NOMO-1 treated with DMSO at 0.1 percent for 48 hours (cell line): ENCODE results near the gene FZD10.

Source experiments
- DNase-seq: peaks from one replicate; lab custom pipeline; 2025; ENCODE audit not compliant: unreplicated experiment; lab: John Stamatoyannopoulos, UW

Gene FZD10, protein sequence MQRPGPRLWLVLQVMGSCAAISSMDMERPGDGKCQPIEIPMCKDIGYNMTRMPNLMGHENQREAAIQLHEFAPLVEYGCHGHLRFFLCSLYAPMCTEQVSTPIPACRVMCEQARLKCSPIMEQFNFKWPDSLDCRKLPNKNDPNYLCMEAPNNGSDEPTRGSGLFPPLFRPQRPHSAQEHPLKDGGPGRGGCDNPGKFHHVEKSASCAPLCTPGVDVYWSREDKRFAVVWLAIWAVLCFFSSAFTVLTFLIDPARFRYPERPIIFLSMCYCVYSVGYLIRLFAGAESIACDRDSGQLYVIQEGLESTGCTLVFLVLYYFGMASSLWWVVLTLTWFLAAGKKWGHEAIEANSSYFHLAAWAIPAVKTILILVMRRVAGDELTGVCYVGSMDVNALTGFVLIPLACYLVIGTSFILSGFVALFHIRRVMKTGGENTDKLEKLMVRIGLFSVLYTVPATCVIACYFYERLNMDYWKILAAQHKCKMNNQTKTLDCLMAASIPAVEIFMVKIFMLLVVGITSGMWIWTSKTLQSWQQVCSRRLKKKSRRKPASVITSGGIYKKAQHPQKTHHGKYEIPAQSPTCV

DNA sequence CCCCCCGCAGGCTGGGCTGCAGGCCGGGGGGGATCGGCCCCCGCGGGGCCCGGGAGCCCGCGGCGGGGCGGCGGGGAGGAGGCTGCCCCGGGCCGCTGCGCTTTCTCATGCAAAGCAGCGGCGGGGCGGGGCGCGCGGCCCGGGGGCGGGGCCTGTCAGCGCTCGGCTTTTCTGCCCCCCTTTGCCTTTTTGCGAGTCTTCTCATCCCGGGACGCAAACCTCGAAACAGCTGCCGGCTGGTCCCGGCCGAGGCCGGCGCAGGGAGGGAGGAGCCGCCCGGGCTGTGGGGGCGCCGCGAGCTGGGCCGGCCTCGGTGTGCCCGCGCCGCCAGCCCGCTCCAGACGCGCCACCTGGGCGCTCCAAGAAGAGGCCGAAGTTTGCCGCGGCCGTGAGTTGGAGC is at the start of gene FZD10:
TSS of gene FZD10 (plus strand) at position 198 of the 400 bp plus-strand sequence. CDS start 479 bp downstream, outside the sequence.
- no peak for DNase-seq

DNA sequence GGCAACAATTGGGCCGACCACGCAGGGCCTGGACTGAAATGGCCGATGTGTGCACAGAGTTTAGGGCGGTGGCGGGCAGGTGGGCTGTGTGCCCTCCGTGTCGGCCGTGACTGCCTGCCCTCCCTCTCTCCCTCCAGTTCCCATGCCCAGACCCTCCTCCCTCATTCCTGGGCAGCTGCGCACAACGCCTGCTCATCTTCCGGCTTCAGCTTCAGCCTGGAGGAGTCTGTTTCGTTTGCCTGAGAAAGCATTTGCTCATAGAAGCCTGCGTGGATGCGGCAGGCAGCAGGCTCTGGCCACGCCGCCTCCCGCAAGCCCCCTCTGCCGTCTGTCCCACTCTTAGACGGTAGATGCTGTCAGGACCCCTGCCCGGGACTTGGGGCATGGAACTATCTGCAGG is 47.3 kb upstream of the FZD10 start:
- DNase-seq = no peak

DNA sequence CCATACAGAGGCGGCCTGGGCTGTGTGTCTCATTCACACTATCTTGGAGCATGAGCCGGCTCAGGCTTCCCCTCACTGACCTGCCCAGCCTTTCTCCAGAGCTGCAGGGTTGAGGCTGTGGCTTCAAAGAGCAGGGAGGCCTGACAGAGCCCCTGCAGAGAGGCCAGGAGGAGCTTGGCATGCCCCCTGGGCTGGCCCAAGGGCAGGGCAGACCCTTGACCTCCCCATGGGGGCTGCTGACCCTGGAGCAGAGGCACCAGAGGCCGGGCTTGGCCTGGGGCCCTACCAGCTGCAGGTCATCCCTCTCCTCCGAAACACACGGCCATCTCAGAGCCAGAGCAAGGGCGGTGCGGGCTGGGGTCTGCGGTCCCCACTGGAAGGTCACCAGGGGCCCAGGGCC is 46.6 kb upstream of the FZD10 start:
- no peak for DNase-seq

DNA sequence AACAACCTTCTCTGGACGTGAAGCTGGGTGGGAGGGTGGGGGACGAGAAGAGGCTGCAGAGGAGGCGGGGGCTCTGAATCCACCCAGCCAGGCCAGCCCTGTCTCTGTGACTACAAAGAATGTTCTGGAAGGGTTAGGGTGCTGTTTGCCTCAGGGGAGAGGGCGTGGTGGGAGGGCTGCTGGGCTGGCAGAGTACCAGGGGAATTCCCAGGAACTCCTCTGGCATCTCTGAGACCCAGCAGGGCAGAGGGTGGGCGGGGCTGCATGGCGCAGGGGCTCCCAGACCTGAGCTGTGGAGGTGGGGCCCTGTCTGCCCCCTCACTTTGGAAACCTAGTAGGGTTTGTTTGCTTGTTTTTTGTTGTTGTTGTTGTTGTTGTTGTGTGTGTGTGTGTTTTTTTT is 45.5 kb upstream of the FZD10 start:
- DNase-seq = no peak

DNA sequence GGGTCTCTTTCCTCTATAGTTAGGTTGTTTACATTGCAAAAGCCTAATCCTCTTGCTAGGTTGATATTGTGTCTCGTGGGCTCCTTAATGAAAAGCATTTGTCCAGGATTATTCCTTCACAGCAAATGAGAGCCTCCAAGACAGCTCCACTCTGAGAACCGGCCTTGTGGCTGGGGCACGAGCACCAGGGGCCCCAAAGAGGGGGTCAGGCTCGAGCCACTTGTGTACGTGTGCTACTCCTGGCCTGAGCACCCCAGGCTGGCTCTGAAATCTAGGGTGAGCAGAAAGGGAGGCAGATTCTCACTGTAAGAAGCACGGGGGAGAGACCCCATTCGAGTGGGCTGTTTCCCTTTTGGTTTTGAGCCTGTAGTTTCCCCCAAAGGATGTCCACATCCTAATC is 45.0 kb upstream of the FZD10 start:
- DNase-seq = no peak

DNA sequence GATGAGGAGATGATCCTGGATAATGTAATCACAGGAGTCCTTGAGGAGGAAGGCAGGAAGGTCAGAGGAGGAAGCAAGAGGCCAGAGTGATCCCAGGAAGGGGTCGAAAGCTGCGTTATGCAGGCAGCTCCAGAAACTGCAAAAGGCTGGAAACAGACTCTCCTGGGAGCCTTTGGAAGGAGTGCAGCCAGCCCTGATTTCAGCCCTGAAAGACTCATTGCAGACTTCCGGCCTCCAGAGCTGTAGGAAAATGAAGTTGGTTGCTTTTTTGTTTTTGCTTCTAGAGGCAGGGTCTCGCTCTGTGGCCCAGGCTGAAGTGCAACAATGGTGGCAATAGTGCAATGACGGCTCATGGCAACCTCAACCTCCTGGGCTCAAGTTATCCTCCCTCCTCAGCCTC is 44.6 kb upstream of the FZD10 start:
- DNase-seq = no peak

DNA sequence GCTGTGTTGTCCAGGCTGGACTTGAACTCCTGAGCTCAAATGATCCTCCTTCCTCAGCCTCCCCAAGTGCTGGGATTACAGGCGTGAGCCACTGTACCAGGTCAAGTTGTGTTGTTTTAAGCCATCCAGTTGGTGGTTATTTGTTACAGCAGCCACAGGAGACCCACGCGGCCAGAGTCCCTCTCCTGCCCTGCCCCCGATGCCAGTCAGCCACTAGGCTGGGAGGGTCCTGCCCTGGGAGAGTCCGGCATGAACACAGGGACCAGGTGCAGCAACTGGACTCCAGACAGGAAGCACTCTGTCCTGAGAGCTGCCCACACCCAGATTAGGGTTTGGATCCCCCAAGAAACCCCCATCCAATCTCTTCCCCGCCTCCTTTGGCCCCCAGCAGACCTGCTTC is 44.1 kb upstream of the FZD10 start:
- DNase-seq = no peak

DNA sequence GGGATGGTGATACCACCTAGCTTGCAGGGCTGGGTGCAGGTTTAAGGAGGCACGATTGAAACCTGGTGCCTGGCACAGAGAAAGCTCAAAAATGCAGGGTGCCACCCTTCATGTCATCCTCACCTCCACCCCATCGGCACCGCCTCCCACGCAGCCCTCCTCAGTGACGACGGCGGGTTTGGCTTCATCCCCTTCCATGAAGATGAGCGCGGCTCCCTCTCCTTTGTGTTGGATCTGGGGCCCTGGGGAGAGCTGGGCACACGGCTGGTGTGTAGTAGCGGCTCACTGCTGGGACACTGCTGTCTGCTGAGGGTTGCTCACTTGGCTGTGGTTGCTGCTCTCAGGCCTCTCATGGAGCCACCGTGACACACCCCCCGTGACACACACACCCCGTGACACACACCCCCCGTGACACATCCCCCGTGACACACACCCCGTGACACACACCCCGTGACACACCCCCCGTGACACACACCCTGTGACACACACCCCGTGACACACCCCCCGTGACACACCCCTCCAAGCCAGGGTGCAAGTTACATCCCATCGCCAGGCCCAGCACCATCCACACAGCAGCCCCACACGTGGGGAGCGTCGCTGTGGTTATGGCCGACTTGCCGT is 42.9 kb upstream of the FZD10 start:
- no peak for DNase-seq

DNA sequence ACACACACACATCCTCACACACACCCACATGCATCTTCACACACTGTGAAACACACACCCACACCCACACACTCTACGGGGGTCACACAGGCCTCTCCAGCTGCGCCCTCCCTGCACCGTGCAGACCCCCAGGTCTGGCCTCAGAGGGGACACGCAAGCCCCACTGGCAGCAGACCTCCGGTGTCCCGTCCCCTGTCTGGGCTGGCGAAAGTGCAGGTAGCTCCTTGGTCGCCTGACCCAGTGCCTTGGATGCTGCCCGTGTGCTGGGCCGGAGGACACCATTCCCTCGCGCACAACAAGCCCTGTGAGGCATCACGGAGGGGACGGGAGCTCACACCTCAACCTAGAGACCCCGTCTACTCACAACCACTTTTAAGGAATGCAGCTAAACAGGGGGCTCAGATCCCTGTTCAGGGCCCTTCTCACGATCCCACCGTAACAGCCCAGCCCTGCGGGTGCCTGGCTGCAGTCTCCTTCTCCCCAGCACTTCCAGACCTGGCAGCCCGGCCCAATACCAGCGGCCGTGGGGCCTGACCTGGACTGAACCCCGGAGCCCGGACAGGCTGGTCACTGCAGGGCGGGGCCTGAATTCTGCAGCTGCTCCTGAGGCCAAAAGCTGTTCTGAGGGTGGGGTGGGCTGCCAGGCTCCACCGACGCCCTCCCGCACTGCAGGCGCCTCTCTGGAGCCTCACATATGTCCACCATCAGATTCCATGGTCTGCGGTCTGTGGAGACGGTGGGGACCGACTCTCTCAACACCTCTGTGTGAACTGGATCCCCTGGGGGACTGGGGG is 42.1 kb upstream of the FZD10 start:
- no peak for DNase-seq

DNA sequence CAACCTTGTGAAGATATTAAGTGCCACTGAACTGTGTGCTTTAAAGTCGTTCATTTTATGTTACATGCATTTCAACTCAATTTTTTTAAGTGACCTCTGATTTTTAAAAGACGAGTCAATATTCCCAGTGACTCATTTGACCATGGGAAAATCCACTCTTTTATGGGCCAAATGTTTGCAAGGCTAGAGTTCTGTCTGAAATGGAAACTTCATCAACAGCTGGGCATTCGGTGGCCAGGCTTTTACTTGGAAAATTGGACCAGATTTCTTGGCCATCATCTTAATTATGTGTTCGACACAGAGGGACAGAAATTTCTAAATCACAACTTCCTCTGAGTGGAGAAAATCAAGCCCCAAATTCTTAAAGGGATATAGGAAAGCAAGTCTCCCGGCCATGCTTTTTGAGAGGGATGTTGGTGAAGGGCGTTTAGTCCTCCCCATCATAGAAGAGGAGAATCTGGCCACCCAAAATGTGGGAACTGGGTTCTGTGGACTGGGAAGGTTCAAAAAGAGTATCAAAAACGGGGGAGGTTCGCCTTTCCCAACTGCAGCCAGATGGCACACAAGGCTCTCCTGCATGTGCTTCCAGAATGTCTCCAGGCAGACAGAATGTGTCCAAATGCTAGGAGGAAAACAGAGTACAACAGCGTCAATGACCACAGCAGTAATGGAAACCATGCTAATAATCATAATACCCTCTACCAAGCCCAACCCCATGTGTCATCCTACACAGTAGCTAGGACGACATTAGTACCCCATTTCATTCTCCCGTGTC is 40.9 kb upstream of the FZD10 start:
- no peak for DNase-seq

DNA sequence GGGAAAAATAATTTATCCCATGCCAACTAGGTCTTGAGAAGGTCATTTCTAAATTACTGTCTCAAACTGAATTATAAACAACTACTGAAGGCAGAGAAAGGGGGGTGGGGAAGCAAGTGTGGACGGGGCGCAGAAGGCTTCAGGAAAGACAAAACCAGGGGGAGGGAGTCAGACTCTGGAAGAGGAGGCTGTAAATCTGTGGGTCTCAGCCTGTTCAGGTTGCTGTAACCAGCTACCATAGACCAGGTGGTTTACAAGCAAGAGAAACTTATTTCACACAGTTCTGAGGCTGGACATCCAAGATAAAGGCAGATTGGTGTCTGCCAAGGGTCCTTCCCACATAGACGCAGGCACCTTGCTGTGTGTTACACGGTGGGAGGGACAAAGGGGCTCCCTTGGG is 39.9 kb upstream of the FZD10 start:
- DNase-seq = no peak

DNA sequence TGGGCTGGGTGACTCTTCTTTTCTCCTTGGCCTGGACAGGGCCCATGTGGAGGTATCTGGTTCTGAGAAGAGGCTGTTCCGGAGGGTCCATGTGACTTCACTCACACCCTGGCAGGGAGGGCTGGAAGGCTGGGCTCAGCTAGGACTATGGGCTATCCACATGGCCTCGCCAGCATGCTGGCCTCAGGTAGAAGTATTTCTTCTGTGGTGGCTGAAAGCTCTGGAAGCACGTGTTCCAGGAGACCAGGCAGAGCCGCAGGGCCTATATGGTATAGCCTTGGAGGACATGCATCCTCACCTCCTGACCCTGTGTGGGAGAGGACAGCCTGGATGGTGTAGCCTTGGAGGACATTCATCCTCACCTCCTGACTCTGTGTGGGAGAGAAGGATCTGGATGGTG is 38.2 kb upstream of the FZD10 start:
- no peak for DNase-seq

DNA sequence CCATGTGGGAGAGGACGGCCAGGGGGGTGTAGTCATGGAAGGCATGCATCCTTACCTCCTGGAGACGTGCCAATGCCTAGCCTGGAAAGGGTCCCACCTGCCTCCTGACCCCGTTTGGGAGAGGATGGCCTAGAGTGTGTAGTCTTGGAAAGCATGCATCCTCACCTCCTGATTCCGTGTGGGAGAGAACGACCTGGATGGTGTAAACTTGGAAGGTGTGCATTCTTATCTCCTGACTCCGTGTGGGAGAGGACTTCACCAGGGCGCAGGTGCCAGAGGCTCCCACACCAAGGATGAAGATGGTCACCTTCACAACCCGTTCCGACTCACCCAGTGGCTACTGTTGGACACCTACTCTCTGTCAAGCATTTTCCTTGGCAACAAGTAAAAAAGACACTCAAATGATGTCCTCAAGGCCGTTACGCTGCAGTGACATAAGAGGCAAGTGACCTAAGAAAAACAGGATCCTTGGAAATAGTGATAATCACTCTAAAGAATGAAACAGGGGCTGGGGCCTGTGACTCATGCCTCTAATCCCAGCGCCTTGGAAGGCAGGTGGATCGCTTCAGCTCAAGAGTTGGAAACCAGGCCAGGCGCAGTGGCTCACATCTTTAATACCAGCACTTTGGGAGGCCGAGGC is 37.5 kb upstream of the FZD10 start:
- DNase-seq = no peak

DNA sequence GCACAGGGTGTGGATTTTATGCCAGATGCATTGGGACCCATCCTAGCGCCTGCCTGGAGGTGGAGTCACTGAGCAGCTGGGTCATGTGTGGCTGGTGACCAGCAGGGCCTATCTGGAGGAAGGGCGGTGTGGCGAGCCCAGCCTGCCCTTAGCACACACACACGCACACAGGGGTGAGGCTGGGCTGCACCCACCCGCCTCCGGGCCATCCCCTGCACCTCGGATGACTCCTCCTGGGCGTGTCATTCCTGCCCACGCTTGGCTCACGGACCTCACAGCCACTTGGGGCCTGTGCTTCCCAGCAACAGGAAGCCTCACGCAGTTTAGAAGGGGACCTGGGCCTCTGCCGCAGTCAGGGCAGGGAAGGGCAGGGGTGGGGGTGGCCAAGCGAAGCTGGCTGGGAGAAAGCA is 36.2 kb upstream of the FZD10 start:
- DNase-seq = no peak

DNA sequence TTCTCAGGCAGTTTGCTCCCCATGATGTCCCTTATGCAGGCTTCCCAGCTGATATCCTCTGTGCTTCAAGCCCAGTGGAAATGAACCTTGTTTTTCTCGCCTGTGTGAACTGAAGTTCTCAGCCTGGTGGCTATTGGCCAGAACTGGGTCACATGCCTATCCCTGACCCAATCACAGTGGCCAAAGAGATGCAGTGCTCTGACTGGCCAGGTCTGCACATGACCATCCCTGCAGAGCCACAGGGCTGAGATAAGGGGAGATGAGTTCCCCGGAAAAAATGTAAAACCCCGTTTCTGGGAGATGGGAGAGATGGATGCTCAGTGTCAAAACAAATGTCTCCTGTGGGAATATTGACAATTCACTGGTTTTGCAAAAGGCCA is 34.7 kb upstream of the FZD10 start:
- no peak for DNase-seq

DNA sequence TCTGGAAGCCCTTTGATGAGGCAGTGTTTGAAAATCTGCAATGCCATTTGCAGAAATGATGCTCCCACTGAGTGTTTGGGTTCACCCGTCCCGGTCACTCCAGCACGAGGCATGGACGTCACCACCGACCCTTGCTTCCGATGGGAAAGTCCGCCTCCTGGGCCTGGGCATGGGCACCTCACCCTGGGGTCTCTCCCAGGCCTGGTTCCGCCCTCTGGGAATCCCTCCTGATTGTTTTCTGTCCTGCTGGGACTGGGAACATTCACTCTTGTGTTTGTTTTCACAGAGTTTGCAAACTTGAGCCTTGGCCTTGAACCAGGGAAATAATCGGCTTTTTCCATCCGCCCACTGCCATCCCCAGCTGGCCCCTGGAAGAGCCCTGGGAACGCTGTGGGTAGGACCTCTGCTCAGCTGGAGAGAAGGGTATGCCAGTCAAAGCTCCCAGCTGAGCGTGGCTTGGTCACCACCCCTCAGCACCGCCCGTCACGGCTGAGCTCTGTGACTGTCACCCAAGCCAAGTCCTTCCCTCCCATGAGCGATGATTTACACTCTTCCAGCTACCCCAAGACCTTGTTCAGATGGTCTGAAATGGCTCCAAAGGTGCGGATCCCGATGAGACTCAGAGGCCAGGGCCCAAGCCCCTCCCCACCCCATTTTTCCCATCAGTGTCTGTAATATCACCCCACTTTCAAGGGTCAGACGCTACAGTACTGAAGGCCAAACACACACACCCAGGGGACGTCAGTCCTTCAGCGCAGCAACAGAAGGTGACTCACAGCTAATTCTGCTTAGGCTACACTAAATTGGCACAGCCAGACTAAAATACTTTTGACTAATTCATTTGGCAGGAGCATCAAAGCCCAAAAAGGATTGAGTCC is 34.1 kb upstream of the FZD10 start:
- no peak for DNase-seq

DNA sequence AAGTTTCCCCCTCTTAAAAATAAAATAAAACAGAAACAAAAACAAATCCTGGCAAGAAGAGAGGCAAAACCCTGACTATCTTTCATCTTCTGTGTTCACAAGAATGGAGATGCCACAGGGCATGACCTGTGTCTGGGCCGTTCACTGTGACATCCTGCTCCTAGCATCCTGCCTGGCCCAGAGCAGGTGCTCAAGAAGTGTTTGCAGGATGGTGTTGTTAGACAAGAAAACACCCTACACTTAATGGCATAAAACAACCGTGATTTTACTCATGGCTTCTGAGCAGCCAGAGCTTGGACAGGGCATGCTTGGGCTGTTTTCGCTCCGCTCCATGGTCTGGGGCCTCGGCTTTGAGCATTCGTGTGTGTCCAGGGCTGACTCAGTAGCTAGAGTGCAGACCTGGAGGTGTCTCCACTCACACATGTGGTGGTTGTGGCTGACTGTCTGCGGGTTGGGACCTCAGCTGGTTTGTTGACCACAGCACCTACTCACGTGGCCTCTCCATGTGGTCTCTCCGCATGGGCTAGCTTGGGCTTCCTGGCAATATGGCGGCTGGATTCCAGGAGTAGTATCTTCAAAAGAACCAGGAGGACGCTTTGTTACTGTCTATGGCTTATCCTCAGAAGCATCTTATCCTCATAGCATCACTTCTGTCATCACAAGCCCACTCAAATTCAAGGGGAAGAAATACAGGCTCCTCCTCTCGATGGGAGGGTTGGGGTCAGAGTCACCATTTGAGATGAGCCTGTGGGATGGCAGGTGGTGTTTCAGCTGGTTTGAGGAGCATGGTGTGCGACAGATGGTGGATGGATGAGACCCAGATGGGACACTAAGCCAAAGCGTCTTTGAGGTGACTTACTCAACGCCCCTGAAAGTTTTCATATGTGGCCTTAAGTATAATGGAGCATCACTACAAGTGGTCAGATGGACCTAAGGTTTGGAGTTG is 33.2 kb upstream of the FZD10 start:
- DNase-seq = no peak

DNA sequence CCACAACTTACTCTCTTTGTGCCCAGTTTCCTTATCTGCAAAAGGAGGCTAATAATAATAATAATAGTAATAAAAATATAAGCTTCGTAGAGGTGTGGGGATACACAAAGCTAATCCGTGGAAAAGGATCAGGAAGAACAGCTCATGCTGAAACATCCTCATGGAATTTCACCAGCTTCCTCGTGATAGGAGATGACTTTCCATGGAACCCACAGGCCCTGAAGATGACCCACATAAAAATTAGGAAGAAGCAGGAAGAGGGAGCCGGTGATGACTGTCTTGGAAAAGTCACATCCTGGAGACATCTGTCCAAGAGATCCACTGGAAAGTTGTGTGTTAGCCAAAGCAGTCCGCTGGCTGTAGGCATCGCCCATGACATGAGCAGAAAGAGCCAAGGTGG is 31.9 kb upstream of the FZD10 start:
- no peak for DNase-seq
